Measurements from ENCODE around the gene STARD7.
A peak's percentile ranks its signal among the peaks of the same experiment; 100 is the strongest.
"Not testable (repeated sequence)": the region's sequence is repeated elsewhere in the genome, so short reads cannot be mapped to it uniquely, and the experiment has no call there.

The STARD7 gene

DNA sequence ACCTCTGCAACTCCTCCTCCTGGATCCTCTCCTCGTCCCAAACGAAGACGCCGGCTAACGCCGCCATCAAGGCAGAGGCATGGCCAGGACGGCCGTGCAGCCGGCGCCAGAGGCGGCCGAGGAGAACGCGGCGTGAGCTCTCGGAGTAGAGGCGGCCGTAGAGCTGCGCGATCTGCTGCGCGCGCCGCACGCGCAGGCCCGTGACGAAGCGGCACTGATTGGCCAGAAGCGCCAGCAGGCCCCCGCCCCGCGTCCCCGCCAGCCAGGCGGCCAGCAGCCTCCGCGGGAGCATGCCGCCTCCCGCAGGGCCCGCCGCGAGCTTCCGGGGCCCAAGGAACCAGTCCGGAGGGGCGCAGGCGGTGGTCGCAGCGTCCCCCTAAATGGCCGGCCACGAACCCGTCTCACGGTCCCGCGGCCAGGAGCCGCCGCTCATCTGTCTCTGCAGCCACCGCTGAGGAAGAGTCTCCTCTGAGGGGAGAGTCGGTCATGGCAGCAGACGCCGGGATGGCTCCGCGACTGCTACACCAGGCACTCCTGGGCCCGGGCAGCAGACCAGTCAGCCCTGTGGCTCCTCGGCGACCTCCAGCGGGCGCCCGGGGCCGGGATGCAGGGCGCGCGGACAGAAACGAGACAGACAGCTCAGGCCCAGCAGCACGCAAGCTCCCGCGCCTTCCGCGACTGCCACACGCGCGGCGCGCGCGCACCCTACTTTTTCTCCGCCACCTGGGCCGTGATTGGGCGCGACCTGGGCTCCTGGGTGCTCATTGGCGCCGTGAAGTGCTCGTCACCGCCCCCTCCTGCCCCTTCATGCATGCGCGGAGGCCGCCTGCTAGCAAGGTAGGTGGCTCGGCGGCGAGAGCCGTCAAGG lies at the start of gene STARD7:
STARD7 (minus strand) TSS at position 685 of the 868 bp plus-strand sequence; CDS start at position 292, 393 bp downstream.
- H3K27ac ChIP-seq = peak within 1 kb of the TSS; percentile 96

DNA sequence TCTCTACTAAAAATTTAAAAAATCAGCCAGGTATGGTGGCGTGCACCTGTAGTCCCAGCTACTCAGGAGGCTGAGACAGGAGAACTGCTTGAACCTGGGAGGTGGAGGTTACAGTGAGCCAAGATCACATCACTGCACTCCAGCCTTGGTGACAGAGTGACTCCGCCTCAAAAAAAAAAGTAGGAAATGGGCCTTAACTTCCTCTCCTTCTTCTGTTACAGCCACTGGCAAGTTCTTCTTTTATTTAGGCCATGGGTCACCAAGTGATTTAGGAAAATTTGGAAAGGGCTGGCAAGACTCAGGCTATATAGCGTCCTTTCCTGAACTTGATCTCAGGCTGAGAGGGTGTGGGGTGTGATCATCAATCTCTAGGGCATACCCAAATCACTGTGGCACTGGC lies 49.1 kb upstream of the STARD7 start:
- H3K27ac ChIP-seq = not testable (repeated sequence)

More for the DNA sequence above, at the start of gene STARD7:
- TF ChIP-seq ZFX (IDR thresholded peaks at IDR 0.05) = peak; percentile 79
- TF ChIP-seq, protein P1, sequence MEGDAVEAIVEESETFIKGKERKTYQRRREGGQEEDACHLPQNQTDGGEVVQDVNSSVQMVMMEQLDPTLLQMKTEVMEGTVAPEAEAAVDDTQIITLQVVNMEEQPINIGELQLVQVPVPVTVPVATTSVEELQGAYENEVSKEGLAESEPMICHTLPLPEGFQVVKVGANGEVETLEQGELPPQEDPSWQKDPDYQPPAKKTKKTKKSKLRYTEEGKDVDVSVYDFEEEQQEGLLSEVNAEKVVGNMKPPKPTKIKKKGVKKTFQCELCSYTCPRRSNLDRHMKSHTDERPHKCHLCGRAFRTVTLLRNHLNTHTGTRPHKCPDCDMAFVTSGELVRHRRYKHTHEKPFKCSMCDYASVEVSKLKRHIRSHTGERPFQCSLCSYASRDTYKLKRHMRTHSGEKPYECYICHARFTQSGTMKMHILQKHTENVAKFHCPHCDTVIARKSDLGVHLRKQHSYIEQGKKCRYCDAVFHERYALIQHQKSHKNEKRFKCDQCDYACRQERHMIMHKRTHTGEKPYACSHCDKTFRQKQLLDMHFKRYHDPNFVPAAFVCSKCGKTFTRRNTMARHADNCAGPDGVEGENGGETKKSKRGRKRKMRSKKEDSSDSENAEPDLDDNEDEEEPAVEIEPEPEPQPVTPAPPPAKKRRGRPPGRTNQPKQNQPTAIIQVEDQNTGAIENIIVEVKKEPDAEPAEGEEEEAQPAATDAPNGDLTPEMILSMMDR (conservative IDR thresholded peaks at IDR 0.05) = no peak; the same call in 1 of the 2 replicates

- TF ChIP-seq, protein P1 (conservative IDR thresholded peaks at IDR 0.05) = no peak
- no peak for TF ChIP-seq ZFX (IDR thresholded peaks at IDR 0.05)
- no peak overlapping the region for H3K27ac ChIP-seq
Observed at GRCh38 chr2:96256611-96257113, 48.0 kb upstream of the STARD7 start.

- TF ChIP-seq, protein P1 (conservative IDR thresholded peaks at IDR 0.05) = no peak
- TF ChIP-seq ZFX (IDR thresholded peaks at IDR 0.05) = no peak
- H3K27ac ChIP-seq = no peak overlapping the region
Observed at GRCh38 chr2:96254571-96254970, 45.9 kb upstream of the STARD7 start.

DNA sequence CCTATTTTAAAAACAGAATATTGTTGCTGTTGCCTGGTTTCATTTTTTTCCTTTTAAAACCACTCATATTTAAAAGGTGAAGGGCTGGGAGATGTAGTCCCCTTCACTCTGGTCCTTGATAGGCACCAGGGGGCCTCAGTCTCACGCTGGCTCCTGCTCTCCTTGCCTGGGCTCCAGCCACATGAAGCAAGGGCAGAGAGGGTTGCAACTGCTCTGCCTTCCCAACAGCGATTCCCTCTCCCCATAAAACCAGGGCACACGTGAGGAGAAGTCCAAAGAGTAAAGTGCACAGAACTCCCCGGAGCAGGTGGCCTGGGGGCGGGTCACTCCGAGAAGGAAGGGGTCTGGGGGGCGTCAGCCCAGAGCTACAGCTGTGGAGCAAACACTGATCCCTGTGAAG lies 44.4 kb upstream of the STARD7 start:
- no peak for TF ChIP-seq ZFX (IDR thresholded peaks at IDR 0.05)
- TF ChIP-seq, protein P1 (conservative IDR thresholded peaks at IDR 0.05) = no peak
- H3K27ac ChIP-seq = no peak overlapping the region

DNA sequence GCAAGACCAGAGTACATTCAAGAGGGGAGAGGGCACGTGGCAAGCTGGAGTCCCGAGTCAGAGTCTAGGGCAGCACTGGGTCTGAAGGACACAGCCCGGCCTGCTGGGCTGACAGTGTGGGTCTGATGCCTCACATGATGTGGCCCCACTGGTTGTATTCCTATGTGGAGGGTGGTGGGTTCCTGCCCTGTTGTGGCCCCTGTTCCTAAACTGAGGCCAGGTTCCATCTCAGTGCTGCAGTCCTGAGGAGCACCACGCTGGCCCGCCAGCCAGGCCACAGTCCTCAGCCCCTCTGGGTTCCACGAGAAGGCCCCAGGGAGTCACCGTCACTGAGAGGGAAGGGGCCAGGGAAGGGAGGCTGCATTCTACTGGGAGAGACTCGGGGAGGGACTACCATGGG lies 43.9 kb upstream of the STARD7 start:
- TF ChIP-seq, protein P1 (conservative IDR thresholded peaks at IDR 0.05) = no peak
- no peak for TF ChIP-seq ZFX (IDR thresholded peaks at IDR 0.05)
- no peak overlapping the region for H3K27ac ChIP-seq

- H3K27ac ChIP-seq = no peak overlapping the region
- TF ChIP-seq, protein P1 (conservative IDR thresholded peaks at IDR 0.05) = no peak
- TF ChIP-seq ZFX (IDR thresholded peaks at IDR 0.05) = no peak
Observed at GRCh38 chr2:96251721-96252292, 43.2 kb upstream of the STARD7 start.

Data from C4-2B (cell line).